Large intestine (tissue), 3 donors: ENCODE measurements around the gene TMEM135. TPM values are rescaled to one million over a fixed set of nuclear protein-coding genes. Genes with fewer than 3 reads are reported as not detected.
A peak's percentile ranks its signal among the peaks of the same experiment; 100 is the strongest.

Experiments
- DNase-seq, 2 donors: peaks; one replicate each; pipeline versions ENCODE4 v3.0.0 to v3.0.0-alpha.2; 2013
- H3K27ac ChIP-seq: one replicate; pipeline ENCODE4 v1.5.1; 2013; ENCODE audit warnings: low read length
- H3K27me3 ChIP-seq: 2 replicates; pipeline ENCODE4 v1.6.1; 2013; ENCODE audit warnings: low read length; ENCODE audit not compliant: control insufficient read depth, insufficient read depth
- H3K36me3 ChIP-seq: 2 replicates; pipeline ENCODE4 v1.6.1; 2013; ENCODE audit warnings: low read length; ENCODE audit not compliant: control insufficient read depth, insufficient read depth
- H3K4me1 ChIP-seq: one replicate; pipeline ENCODE4 v1.6.1; 2013; ENCODE audit warnings: low read length; ENCODE audit not compliant: control insufficient read depth, insufficient read depth
- H3K4me3 ChIP-seq: one replicate; pipeline ENCODE4 v1.5.1; 2013; ENCODE audit warnings: low read length
- H3K9me3 ChIP-seq: one replicate; pipeline ENCODE4 v1.6.1; 2013; ENCODE audit warnings: mild to moderate bottlenecking, low read depth, low read length, moderate library complexity; ENCODE audit not compliant: control insufficient read depth
- WGBS: methylation state at CpG from one replicate; pipeline ENCODE4 v1.1.5; 2013; ENCODE audit warnings: low lambda C conversion rate; ENCODE audit not compliant: insufficient coverage; 5-methylcytosine and 5-hydroxymethylcytosine counted together
- polyA plus RNA-seq: library from polyadenylated mRNA; unstranded; fragments of 120-200 nt; gene quantifications from one replicate; pipeline ENCODE4 v1.2.1, GENCODE V29; 2013

Gene TMEM135
- polyA plus RNA-seq, 1 donor, result 19.9 TPM

GRCh38 chr11:87036756-87037449 is 831 bp upstream of the TMEM135 start:
- Histone ChIP-seq H3K36me3 (no peaks in the 10 kb centered on the region), H3K4me1 (peaks cover 12% of the 10 kb centered on the region), H3K27ac (peak overlapping the region; percentile 79), H3K4me3 (peak overlapping the region; percentile 87), H3K27me3 (no peaks in the 10 kb centered on the region), H3K9me3 (no peaks in the 10 kb centered on the region)
- 29% methylated on average over 2 of the region's 10 CpGs for WGBS
- DNase-seq, result no peak

DNA sequence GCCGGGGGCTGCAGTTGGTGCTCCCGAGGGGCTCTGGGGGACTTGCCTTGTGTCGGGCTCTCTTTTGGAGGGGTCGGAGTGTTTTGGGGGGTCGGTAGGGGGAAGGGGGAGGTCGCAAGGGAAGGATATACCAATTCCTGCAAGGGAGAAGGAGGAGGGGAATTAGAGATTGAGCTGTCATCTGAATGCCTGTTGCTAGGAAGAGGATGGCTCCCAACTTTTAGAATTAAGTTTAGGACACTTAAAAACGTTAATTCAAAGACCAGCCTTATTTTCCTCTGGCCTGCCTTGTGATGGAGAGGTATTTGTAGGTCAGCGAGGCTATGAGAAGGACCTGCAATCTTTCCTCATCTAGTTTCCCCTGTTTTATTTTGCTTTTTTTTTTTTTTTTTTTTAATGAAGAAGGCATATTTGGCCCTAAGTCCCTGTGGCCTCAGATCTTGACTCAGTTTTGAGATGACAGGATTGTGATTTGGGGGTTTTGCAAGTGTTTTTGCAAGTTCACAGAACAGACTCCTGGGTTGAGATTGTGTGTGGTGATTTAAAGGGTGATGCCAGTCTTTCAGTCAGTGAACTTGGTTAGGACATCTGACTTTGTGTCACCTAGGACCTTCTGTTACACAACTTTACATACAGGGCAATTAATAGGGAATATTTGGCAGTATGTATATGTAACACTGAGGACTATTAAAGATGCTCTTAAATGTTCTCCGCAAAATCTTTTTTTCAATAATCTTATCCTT is 672 bp downstream of the TMEM135 start:
- WGBS, result 0% methylated on average over 3 of the region's 9 CpGs
- DNase-seq, result peak in 1 of 2 donors; percentile 16

GRCh38 chr11:87039371-87039770 is 1.6 kb downstream of the TMEM135 start:
- Histone ChIP-seq H3K27ac (no peak overlapping the region), H3K4me1 (peaks cover 12% of the 10 kb centered on the region), H3K9me3 (no peaks in the 10 kb centered on the region), H3K36me3 (peaks cover 2% of the 10 kb centered on the region), H3K4me3 (no peak overlapping the region), H3K27me3 (no peaks in the 10 kb centered on the region)
- DNase-seq, result no peak
- WGBS, result 70% methylated on average over 2 of the region's 3 CpGs

More for the DNA sequence above, 672 bp downstream of the TMEM135 start:
- peaks cover 12% of the 10 kb centered on the region for H3K4me1 ChIP-seq
- peak overlapping the region; percentile 75 for H3K27ac ChIP-seq
- peaks cover 2% of the 10 kb centered on the region for H3K36me3 ChIP-seq
- H3K4me3 ChIP-seq, result peak overlapping the region; percentile 87
- no peaks in the 10 kb centered on the region for H3K27me3 ChIP-seq
- no peaks in the 10 kb centered on the region for H3K9me3 ChIP-seq

- no peak overlapping the region for H3K4me3 ChIP-seq
- H3K9me3 ChIP-seq, result no peaks in the 10 kb centered on the region
- H3K36me3 ChIP-seq, result peaks cover 2% of the 10 kb centered on the region
- peaks cover 5% of the 10 kb centered on the region for H3K4me1 ChIP-seq
- WGBS, result no CpG with 5 or more reads among the region's 1 CpG
- H3K27me3 ChIP-seq, result no peaks in the 10 kb centered on the region
- DNase-seq, result no peak
- H3K27ac ChIP-seq, result no peak overlapping the region
Observed at GRCh38 chr11:87043894-87044293, 6.2 kb downstream of the TMEM135 start.

DNA sequence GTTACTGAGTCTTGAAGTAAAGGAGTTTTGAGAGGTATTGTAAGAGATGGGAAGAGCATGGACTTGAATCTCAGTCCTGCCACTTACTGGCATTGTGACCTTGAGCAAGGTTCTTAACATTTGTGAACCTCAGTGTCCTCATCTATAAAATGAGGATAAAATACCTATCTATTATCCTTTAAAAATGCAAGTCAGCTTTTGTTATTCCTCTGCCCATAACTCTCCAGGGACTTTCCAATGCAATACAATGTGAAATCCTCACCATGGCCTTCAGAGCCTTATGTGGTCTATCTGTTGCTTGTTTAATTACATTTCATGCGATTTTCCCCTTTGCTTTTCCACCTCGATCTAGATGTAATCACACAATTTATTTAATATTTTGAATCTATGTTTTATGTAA is 9.1 kb downstream of the TMEM135 start:
- no peak overlapping the region for H3K27ac ChIP-seq
- WGBS, result 100% methylated on average over 2 of the region's 2 CpGs
- no peaks in the 10 kb centered on the region for H3K9me3 ChIP-seq
- H3K27me3 ChIP-seq, result no peaks in the 10 kb centered on the region
- no peak overlapping the region for H3K4me3 ChIP-seq
- no peaks in the 10 kb centered on the region for H3K4me1 ChIP-seq
- DNase-seq, result no peak
- peaks cover 2% of the 10 kb centered on the region for H3K36me3 ChIP-seq

GRCh38 chr11:87056091-87056490 is 18.4 kb downstream of the TMEM135 start:
- Histone ChIP-seq H3K36me3 (no peaks in the 10 kb centered on the region), H3K27ac (no peak overlapping the region), H3K4me3 (no peak overlapping the region), H3K9me3 (no peaks in the 10 kb centered on the region), H3K27me3 (no peaks in the 10 kb centered on the region), H3K4me1 (no peaks in the 10 kb centered on the region)
- WGBS, result 71% methylated on average over 3 of the region's 3 CpGs
- no peak for DNase-seq

DNA sequence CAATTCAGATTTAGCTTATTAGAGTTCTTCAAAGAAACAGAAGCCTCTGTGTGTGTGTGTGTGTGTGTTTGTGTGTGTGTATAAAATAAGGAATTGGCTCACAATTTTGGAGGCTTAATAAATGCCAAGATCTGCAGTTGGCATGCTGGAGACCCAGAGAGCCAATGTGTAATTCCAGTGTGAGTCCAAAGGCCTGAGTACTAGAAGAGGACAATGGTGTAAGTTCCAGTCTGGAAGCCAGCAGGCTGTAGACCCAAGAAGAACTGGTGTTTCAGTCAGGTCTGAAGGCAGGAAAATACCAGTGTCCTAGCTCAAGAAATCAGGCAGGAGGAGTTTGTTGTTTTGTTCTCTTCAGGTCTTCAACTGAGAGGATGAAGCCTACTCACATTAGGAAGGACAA is 20.0 kb downstream of the TMEM135 start:
- Histone ChIP-seq H3K36me3 (no peaks in the 10 kb centered on the region), H3K4me3 (no peak overlapping the region), H3K27me3 (no peaks in the 10 kb centered on the region), H3K9me3 (no peaks in the 10 kb centered on the region), H3K27ac (no peak overlapping the region), H3K4me1 (no peaks in the 10 kb centered on the region)
- DNase-seq, result no peak

GRCh38 chr11:87059596-87060390 is 22.1 kb downstream of the TMEM135 start:
- H3K9me3 ChIP-seq, result no peaks in the 10 kb centered on the region
- no peak overlapping the region for H3K4me3 ChIP-seq
- H3K36me3 ChIP-seq, result no peaks in the 10 kb centered on the region
- no peaks in the 10 kb centered on the region for H3K4me1 ChIP-seq
- no peak overlapping the region for H3K27ac ChIP-seq
- 98% methylated on average over 7 of the region's 10 CpGs for WGBS
- H3K27me3 ChIP-seq, result no peaks in the 10 kb centered on the region
- no peak for DNase-seq

DNA sequence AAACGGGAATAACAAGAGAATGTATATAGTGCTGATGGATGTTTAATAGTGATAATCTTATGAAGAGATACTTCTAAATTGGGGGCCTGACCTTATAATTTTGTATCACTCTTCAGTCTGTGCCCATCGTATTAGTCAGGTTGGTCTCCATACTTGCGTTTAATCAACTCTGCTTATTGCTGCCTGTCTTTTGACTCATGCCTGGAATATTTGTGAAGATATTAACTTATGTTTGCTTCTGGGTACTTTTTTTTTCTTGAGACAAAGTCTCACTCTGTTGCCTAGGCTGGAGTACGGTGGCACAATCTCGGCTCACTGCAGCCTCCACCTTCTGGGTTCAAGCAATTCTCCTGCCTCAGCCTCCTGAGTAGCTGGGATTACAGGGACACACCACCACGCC is 24.0 kb downstream of the TMEM135 start:
- 83% methylated on average over 1 of the region's 6 CpGs for WGBS
- Histone ChIP-seq H3K36me3 (no peaks in the 10 kb centered on the region), H3K9me3 (no peaks in the 10 kb centered on the region), H3K27ac (no peak overlapping the region), H3K4me1 (no peaks in the 10 kb centered on the region), H3K27me3 (no peaks in the 10 kb centered on the region), H3K4me3 (no peak overlapping the region)
- no peak for DNase-seq

DNA sequence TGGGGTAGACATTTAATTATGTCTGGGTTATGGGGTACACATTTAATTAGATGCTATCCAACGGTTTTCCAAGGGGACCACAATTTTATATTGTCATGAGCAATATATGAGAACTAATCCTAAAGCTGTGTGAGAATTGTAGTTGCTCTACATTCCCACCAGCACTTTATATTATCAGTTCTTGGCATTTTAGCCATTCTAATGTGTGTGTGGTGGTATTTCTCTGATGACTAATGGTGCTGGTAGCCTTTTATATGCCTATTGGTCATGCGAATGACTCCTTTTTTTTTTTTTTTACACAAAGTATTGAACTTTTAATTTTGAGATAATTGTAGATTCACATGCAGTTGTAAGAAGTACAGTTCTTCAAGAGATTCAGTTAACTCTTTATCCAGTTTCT is 26.2 kb downstream of the TMEM135 start:
- Histone ChIP-seq H3K4me3 (no peak overlapping the region), H3K27me3 (no peaks in the 10 kb centered on the region), H3K4me1 (no peaks in the 10 kb centered on the region), H3K27ac (no peak overlapping the region), H3K36me3 (no peaks in the 10 kb centered on the region), H3K9me3 (no peaks in the 10 kb centered on the region)
- 17% methylated on average over 1 of the region's 2 CpGs for WGBS
- DNase-seq, result no peak
